ENCODE data around the gene SLC38A3.

DNA sequence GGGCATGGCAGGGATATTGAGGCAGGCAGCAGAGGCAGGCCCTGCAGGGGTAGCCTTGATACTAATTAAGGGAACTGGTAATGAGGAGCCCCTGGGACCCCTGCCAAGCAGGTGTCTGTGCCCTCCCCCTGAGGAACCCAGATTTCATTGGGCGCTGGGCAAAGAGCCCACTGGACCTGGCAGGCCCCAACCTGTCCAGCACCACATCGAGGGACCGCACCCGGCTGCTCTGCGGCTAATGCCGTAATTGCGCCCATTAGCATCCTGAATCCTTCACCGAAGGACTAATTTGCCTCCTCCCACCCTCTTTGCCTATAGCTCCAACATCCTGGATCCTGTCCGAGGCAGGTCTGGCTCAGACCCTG, 50.2 kb downstream of the SLC38A3 start:
- TF ChIP-seq, protein P1, sequence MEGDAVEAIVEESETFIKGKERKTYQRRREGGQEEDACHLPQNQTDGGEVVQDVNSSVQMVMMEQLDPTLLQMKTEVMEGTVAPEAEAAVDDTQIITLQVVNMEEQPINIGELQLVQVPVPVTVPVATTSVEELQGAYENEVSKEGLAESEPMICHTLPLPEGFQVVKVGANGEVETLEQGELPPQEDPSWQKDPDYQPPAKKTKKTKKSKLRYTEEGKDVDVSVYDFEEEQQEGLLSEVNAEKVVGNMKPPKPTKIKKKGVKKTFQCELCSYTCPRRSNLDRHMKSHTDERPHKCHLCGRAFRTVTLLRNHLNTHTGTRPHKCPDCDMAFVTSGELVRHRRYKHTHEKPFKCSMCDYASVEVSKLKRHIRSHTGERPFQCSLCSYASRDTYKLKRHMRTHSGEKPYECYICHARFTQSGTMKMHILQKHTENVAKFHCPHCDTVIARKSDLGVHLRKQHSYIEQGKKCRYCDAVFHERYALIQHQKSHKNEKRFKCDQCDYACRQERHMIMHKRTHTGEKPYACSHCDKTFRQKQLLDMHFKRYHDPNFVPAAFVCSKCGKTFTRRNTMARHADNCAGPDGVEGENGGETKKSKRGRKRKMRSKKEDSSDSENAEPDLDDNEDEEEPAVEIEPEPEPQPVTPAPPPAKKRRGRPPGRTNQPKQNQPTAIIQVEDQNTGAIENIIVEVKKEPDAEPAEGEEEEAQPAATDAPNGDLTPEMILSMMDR (conservative IDR thresholded peaks at IDR 0.05; ENCODE audit: low read depth in 2 of 2) = no peak
- no peak for TF ChIP-seq POLR2AphosphoS5 (IDR thresholded peaks at IDR 0.05; ENCODE audit: low read depth)
- TF ChIP-seq, protein P2, sequence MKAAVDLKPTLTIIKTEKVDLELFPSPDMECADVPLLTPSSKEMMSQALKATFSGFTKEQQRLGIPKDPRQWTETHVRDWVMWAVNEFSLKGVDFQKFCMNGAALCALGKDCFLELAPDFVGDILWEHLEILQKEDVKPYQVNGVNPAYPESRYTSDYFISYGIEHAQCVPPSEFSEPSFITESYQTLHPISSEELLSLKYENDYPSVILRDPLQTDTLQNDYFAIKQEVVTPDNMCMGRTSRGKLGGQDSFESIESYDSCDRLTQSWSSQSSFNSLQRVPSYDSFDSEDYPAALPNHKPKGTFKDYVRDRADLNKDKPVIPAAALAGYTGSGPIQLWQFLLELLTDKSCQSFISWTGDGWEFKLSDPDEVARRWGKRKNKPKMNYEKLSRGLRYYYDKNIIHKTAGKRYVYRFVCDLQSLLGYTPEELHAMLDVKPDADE (IDR thresholded peaks at IDR 0.05) = no peak
- no peak for TF ChIP-seq EZH2phosphoT487 (IDR thresholded peaks at IDR 0.05; ENCODE audit: unreplicated experiment)
- TF ChIP-seq ZNF114 (CRISPR knock-in tag; IDR thresholded peaks at IDR 0.05) = no peak
- no peak for TF ChIP-seq EZH2 (IDR thresholded peaks at IDR 0.05; ENCODE audit: low read depth, unreplicated experiment)
- TF ChIP-seq, protein P3, sequence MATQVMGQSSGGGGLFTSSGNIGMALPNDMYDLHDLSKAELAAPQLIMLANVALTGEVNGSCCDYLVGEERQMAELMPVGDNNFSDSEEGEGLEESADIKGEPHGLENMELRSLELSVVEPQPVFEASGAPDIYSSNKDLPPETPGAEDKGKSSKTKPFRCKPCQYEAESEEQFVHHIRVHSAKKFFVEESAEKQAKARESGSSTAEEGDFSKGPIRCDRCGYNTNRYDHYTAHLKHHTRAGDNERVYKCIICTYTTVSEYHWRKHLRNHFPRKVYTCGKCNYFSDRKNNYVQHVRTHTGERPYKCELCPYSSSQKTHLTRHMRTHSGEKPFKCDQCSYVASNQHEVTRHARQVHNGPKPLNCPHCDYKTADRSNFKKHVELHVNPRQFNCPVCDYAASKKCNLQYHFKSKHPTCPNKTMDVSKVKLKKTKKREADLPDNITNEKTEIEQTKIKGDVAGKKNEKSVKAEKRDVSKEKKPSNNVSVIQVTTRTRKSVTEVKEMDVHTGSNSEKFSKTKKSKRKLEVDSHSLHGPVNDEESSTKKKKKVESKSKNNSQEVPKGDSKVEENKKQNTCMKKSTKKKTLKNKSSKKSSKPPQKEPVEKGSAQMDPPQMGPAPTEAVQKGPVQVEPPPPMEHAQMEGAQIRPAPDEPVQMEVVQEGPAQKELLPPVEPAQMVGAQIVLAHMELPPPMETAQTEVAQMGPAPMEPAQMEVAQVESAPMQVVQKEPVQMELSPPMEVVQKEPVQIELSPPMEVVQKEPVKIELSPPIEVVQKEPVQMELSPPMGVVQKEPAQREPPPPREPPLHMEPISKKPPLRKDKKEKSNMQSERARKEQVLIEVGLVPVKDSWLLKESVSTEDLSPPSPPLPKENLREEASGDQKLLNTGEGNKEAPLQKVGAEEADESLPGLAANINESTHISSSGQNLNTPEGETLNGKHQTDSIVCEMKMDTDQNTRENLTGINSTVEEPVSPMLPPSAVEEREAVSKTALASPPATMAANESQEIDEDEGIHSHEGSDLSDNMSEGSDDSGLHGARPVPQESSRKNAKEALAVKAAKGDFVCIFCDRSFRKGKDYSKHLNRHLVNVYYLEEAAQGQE (IDR thresholded peaks at IDR 0.05; ENCODE audit: unreplicated experiment) = no peak
- no peak for TF ChIP-seq JUNB (IDR thresholded peaks at IDR 0.05; ENCODE audit: unreplicated experiment)
- no peak for TF ChIP-seq CREB1 (CRISPR knock-in tag; IDR thresholded peaks at IDR 0.05; ENCODE audit: low read depth)

Measured in GM23338 (cell line).